ENCODE measurements around the gene CEACAM1. TPM values are rescaled to one million over a fixed set of nuclear protein-coding genes. Genes with fewer than 3 reads are reported as not detected.

CEACAM1 gene
- total and polyA plus RNA-seq, 9 of the 15 experiments (the other 6 are each of a cell fraction or from before 2014, with no cell fraction given), result 0.04 to 0.16 (median 0.10) TPM; not detected in 1

GRCh38 chr19:42466521-42467182 is 61.6 kb downstream of the CEACAM1 start:
- H3K9me3 ChIP-seq (replicated peaks; ENCODE audit: control insufficient read depth, insufficient read depth, low read depth, low read length), result no peaks in the 10 kb centered on the region
- no peak overlapping the region for H3K27ac ChIP-seq (ENCODE audit: extremely low read depth, low read depth, low read length)
- 0% methylated on average over 5 of the region's 5 CpGs for WGBS (ENCODE audit: insufficient coverage, low coverage, missing lambda C conversion rate)
- H3K4me1 ChIP-seq (replicated peaks in 1 of 2; ENCODE audit: control insufficient read depth in 2 of 2, insufficient read depth in 2 of 2, low read length in 2 of 2), result no peaks in the 10 kb centered on the region; a peak in 1 of 5 replicates
- ChIA-PET CTCF (ENCODE audit: low intra/inter-chr PET ratio) (no interaction called here), POLR2A (interaction anchor here (0.6 kb wide), 1 partner anchor 14 kb away, joined by 3 read pairs; no protein-coding TSS in a partner anchor)
- H4K20me1 ChIP-seq (replicated peaks; ENCODE audit: control insufficient read depth, insufficient read depth, low read length), result 0 out of 2 replicates have a peak, but pooled peaks cover 4% of the 10 kb centered on the region
- TF ChIP-seq, protein P1, sequence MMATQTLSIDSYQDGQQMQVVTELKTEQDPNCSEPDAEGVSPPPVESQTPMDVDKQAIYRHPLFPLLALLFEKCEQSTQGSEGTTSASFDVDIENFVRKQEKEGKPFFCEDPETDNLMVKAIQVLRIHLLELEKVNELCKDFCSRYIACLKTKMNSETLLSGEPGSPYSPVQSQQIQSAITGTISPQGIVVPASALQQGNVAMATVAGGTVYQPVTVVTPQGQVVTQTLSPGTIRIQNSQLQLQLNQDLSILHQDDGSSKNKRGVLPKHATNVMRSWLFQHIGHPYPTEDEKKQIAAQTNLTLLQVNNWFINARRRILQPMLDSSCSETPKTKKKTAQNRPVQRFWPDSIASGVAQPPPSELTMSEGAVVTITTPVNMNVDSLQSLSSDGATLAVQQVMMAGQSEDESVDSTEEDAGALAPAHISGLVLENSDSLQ (IDR thresholded peaks at IDR 0.05), result no peak
- no peak for TF ChIP-seq BRD9 (IDR thresholded peaks at IDR 0.05; ENCODE audit: low read depth, partially characterized antibody)
- TF ChIP-seq SMARCE1 (IDR thresholded peaks at IDR 0.05), result no peak
- no peak for TF ChIP-seq ETV1 (tag; conservative IDR thresholded peaks at IDR 0.05; ENCODE audit: low read depth)
- TF ChIP-seq SMARCA5 (IDR thresholded peaks at IDR 0.05), result no peak
- TF ChIP-seq ZFX (CRISPR knock-in tag; IDR thresholded peaks at IDR 0.05), result no peak
- no peak for TF ChIP-seq CC2D1A (IDR thresholded peaks at IDR 0.05)
- no peak for TF ChIP-seq ZBED1 (IDR thresholded peaks at IDR 0.05)
- no peak for TF ChIP-seq XRCC4 (IDR thresholded peaks at IDR 0.05; ENCODE audit: extremely low read depth, insufficient read depth, insufficient read length)
- TF ChIP-seq ZNF696 (CRISPR knock-in tag; conservative IDR thresholded peaks at IDR 0.05), result no peak
- in situ Hi-C loops (cut with MboI), result no loop called here
- H3K36me3 ChIP-seq (ENCODE audit: control insufficient read depth, insufficient read depth, low read length), result no peaks in the 10 kb centered on the region
- no peak overlapping the region for H2AFZ ChIP-seq (ENCODE audit: low read depth, low read length)
- no peak overlapping the region for H3K9ac ChIP-seq (ENCODE audit: insufficient read depth in 1 of 2, low read depth in 2 of 2, low read length in 2 of 2)
- DNase-seq (ENCODE audit: extremely low read depth in 1 of 4, low spot score in 3 of 4) (no peak), FAIRE-seq (peak; percentile 6), ATAC-seq (no peak)
- no peaks in the 10 kb centered on the region for H3K79me2 ChIP-seq (ENCODE audit: control insufficient read depth, insufficient read depth, low read length)
- no peak overlapping the region for H3K4me2 ChIP-seq (ENCODE audit: insufficient read depth, low read length)
- BruUV-seq (replicated peaks), result no TSS peak
- no peak overlapping the region for H3K4me3 ChIP-seq
- no peaks in the 10 kb centered on the region for H3K9me1 ChIP-seq (ENCODE audit: control insufficient read depth, insufficient read depth, low read length)
- intact Hi-C loops (cut with micrococcal nuclease), result no loop called here
- H3K27me3 ChIP-seq (ENCODE audit: control insufficient read depth in 2 of 2, insufficient read depth in 2 of 2, low read length in 2 of 2), result peaks cover 36 to 55% of the 10 kb centered on the region in 2 experiments

Measured in K562 (cell line).